HG02840 (cell line): ENCODE data around the gene ATG7.
"Not testable (repeated sequence)": the region's sequence is repeated elsewhere in the genome, so short reads cannot be mapped to it uniquely, and the experiment has no call there.

Experiments used
- ATAC-seq: cut with Tn5 transposase; IDR thresholded peaks from one replicate; pipeline ENCODE4 v1.9.1; 2021; ENCODE audit warnings: mild to moderate bottlenecking, moderate library complexity, moderate number of reproducible peaks; ENCODE audit not compliant: unreplicated experiment, low FRiP score

The ATG7 gene

GRCh38 chr3:11291808-11292207, 19.6 kb downstream of the ATG7 start:
- ATAC-seq: no peak

GRCh38 chr3:11297126-11297525, 24.9 kb downstream of the ATG7 start:
- ATAC-seq: no peak

- ATAC-seq: no peak
These were observed 28.8 kb downstream of the ATG7 start for GRCh38 chr3:11300970-11301369.

GRCh38 chr3:11302444-11302843, 30.2 kb downstream of the ATG7 start:
- no peak for ATAC-seq

GRCh38 chr3:11304175-11304574, 32.0 kb downstream of the ATG7 start:
- no peak for ATAC-seq

GRCh38 chr3:11305509-11305908, 33.3 kb downstream of the ATG7 start:
- ATAC-seq: no peak

GRCh38 chr3:11306817-11307589, 34.8 kb downstream of the ATG7 start:
- ATAC-seq: no peak

- ATAC-seq: no peak
These were observed 35.7 kb downstream of the ATG7 start for GRCh38 chr3:11307830-11308432.

GRCh38 chr3:11310258-11310657, 38.1 kb downstream of the ATG7 start:
- ATAC-seq: no peak

- no peak for ATAC-seq
These were observed 40.0 kb downstream of the ATG7 start for GRCh38 chr3:11312166-11312565.

- ATAC-seq: no peak
These were observed 45.1 kb downstream of the ATG7 start for GRCh38 chr3:11317300-11317699.

- no peak for ATAC-seq
These were observed 50.7 kb downstream of the ATG7 start for GRCh38 chr3:11322931-11323330.

GRCh38 chr3:11323813-11324212, 51.6 kb downstream of the ATG7 start:
- ATAC-seq: no peak

GRCh38 chr3:11327619-11328018, 55.4 kb downstream of the ATG7 start:
- no peak for ATAC-seq

GRCh38 chr3:11328196-11328945, 56.2 kb downstream of the ATG7 start:
- ATAC-seq: no peak

- no peak for ATAC-seq
These were observed 57.6 kb downstream of the ATG7 start for GRCh38 chr3:11329777-11330176.

GRCh38 chr3:11331101-11331500, 58.9 kb downstream of the ATG7 start:
- no peak for ATAC-seq

GRCh38 chr3:11335056-11335608, 62.9 kb downstream of the ATG7 start:
- no peak for ATAC-seq

GRCh38 chr3:11339541-11339940, 67.3 kb downstream of the ATG7 start:
- ATAC-seq: no peak

- no peak for ATAC-seq
These were observed 74.2 kb downstream of the ATG7 start for GRCh38 chr3:11346416-11346815.

GRCh38 chr3:11348877-11349276, 76.7 kb downstream of the ATG7 start:
- ATAC-seq: not testable (repeated sequence)
